Glomerular visceral epithelial cell (primary cell): Measurements from ENCODE around the gene KCNG1.

Experiments used
- DNase-seq: peaks from one replicate; pipeline ENCODE4 v3.0.0-alpha.2; 2016; ENCODE audit errors: extremely low spot score

The KCNG1 gene

DNA sequence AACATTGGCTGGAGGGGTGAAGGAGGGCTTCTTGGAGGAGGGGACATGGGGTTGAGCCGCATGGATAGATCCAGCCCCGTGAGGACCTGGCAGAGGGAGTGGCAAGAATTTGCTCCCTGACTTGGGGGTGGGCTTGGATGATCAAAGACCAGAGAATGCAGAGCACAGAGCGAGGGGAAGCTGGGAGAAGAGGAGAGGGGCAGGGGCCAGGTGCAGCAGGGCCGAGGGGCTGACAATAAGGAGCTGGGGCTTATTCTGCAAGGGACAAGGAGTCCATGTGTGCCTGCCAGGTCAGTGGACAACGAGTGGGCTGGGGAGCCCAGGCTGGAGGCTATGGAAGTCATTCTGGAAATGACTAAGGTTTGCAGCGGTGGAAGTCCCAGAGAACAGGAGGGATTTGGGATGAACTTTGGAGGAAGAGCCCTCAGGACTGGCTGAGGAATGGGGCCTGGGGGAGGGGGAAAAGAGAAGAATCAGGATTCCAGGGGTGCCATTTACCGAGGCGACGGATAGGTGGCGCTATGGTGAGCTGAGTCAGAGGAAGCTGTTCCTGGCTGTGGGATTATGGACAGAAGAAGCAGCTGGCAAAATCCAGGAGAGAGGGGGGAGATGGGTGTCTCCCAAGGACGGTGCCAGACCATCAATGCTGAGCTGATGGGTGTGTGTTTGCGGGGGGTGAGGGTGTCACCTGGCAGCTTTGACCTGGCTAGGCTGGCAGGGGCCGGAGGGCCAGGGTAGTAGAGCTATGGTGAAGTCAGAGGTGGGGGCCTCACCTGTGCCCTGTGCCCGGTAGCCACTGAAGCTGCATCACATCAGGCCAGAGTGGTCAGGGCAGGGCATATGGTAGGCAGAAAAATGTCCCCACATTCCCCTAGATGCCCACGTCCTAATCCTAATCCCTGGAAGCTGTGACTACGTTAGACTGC lies 7.8 kb downstream of the KCNG1 start:
- DNase-seq, result peak; percentile 53

DNA sequence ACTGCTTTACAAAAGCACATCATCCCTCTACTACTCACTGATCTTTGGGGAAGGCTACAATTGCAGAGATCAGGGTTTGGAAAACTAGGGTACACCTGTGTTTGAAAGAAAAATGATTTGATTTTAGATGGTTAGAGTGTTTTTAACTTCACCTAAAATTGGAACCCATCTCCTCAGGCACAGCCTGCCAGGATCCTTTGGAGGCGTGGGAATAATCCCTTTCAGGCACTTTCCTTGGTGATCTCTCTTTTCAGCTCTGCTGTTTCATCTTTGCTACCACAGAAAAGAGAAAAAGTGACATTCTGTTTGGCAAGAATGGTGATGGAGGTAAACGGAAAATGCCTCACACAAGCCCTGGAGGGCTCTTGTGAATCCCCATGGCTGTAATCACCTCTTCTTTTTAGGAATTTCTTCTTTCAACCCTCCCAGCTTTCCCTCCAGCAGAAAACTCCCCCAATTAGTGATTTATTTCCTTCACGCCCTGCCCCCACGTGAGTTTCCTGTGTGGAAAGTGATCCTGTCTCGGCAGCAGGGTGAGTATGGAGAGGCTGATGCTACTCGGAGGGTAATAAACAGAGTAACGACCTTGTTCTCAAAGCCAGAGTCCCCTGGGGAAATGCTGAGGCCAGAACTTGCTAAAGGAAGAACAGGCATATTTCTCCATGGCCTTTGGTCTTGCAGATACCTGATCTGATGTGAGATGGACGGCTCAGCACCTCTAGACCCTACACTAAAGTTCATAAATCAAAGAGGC lies 9.2 kb downstream of the KCNG1 start:
- no peak for DNase-seq

DNA sequence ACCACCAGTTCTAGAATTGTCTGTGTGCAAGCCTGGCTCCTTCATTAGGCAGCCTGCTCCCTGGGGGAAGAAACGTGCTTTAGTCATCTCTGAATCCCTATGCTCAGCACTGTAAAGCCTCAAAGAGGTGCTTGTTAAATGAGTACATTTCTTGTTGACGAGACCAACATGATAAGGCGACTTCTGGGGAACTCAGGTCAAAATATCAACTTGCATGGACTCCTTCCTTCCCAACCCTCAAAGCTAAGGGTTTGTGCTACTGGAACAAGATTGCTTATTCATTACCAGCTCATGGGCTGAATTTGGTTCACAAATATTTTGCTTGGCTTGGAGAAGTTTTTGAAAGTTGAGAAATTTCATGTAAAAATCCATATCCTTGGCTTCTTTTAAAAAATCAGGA lies 10.6 kb downstream of the KCNG1 start:
- DNase-seq, result no peak

DNA sequence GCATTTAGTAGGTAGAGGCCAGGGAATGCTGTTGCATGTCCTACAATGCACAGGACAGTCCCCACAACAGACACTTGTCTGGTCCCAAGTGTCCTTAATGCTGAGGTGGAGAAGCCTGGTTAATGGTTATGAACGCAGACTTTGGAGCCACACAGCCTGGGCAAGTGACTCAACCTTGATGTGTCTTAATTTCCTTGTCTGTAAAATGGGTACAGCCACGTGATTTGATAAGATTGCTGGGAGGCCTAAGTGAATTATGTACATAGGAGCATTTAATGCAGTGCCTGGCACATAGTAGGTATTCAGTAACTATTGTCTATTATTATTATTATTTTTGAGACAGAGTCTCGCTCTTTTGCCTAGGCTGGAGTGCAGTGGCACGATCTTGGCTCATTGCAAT lies 11.4 kb downstream of the KCNG1 start:
- DNase-seq, result no peak

DNA sequence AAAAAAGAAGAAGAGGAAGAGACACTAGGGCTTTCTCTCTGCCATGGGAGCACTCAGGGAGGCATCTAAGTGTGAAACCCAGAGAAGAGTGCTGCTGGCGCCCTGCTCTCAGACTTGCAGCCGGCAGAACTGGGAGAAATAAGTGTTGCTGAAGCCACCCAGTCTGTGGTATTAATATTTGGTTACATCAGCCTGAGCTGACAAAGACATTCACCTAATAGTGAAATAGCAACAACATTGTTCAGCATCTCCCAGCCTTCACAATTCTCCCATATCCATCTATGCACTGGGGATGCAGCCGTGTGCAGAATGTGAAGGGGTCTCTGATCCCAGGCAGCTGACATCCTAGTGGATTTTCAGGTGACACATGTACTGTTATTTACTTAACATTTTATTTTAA lies 12.0 kb downstream of the KCNG1 start:
- no peak for DNase-seq

DNA sequence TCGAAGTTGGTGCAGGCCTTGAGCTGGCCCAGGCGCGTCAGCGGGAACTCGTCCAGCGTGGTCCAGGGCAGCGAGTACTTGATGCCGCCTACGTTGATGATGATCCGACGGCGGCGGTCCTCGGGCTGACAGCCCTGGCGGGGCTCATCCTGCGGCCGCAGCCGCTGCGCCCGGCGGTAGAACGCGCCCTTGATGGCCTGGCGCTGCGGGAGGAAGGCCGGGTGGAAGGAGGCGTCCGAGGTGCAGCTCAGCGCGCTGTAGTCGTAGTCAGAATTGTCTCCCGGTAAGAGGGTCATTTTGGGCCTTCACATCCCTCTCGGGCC lies 12.9 kb downstream of the KCNG1 start:
- no peak for DNase-seq

DNA sequence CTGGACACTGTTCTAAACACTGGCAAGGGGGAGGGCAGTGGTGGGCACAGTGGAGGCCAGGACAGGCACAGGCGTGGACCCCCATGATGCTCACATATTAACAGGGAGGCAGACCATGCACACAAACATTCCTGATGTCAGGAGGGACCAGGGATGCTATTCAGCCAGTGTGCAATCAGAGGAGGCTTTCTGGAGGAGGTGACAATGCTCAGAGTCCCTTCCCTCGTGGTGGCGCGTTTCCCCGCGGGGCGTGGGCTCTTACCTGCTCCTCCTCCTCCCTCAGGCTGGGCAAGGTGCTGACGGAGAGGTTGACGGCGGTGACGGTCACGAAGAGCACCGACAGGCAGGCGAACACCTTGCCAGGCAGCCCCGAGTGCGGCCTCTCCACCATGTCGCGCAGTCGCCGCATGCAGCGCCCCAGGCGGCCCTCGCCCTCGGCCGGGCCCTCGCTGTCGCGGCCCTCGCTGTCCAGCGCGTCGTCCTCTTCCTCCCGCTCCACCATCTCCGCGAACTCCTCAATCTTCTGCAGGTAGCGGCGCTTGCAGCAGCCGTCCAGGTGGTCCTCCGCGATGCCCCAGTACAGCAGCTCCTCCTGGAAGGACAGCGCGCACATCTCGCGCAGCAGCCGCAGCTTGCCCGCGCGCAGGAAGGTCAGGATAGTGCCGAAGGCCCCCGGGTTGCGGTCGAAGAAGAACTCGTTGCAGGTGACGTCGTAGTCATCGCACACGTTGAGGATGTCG lies 13.4 kb downstream of the KCNG1 start:
- no peak for DNase-seq

DNA sequence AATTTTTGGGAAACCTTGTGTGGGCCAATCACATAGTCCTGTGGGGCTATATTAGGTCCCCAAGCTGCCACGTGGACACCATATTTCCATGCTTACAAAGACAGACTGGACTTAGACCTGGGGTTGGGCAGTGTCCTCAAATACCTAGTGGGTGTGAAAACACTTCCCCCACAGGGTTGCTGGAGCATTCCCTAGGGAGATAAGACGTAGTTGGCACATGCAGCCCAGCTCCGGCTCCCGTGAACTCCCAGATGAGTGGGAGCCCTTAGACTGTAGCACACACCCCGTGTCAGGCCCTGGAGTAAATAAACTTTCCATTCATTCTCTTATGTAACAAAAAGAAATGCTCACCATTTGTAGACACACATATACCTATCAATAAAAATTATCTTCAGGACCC lies 14.2 kb downstream of the KCNG1 start:
- no peak for DNase-seq

DNA sequence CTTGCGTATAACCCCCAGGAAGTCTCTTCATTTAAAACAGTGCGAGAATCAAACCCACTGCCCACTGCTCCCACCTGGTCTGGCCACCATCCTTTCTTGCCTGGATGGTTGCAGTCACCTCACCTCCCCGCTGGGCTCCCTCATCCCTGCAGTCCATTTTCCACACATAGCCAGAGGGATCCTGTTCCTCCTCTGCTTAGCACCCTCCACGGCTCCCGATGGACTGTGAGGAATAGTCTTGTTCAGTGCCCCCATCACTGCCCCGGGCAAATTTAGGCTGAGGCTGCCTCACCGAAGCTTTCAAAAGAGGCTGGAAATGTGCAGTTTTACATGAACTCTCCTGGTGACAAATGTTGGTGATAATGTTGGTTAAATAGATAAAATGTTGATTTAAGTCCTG lies 17.7 kb downstream of the KCNG1 start:
- no peak for DNase-seq

DNA sequence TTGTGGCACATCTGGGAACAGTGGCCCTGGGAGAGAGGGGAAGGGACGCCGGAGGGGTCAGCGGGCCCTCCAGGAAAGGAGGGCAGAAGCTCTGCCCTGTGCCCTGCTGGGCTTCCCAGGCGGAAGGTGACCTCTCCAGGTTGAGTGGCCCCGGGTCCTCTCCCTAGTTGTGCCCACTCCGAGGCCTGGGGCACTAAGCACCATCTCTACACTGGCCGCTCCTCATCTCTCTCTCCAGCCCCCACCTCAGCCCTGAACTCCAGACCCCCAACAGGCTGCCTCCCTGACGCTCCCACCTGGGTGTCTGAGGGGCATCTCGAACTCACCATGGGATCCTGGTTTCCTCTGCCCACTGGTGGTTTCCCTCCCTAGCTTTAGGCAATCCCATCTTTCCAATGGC lies 18.1 kb downstream of the KCNG1 start:
- no peak for DNase-seq

DNA sequence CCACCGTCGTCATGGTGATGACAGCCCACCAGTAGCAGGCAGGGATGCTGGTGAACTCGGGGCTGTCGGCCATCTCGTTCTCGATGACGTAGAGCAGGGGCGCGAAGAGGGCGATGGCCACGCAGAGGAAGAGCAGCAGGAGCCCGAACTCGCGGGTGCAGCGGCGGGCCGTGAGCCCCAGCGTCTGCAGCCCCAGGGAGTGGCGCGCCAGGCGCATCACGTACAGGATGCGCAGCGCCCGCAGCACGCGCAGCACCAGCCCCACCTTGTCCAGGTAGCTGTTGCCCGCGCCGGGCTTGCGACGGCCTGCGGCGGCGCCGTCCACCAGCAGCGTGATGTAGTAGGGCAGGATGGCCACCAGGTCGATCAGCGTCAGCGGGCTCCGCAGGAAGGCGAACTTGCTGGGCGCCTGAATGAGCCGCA lies 18.6 kb downstream of the KCNG1 start:
- DNase-seq, result no peak

DNA sequence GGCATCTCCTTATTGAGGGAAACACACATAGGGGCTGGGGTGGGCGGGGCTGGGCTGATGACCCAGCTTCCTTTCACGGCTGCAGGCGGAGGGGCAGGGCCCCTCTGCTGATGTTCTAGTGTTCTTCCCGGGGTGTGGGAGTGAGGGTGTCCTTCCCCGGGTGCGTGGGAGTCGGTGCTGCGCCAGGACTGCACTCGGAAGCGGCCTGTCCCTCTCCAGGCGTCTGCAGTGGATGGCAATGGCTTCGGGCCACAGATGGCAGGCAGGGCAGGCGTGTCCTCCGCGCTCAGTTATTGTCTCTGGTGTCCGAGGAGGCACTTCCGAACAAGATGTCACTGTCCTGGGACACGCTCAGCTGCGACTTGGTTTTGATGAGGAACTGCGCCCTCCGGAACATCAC lies 19.2 kb downstream of the KCNG1 start:
- no peak for DNase-seq

DNA sequence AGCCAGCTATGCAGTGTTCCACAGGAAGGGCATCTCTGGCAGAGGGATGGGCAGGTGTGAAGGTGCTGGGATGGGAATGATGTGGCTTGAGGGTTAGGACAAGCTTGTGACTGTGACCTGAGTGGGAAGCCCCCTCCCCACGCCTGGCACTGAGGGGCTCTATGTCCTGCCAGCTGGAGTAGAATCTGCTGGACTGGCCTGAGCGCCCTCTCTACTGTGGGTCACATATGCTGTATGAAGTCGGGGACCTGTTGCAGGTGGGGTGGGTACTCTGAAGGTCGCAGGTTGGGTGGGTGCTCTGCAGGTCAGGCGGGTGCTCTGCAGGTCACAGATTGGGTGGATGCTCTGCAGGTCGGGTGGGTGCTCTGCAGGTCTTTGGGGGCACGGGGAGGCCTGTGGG lies 20.3 kb downstream of the KCNG1 start:
- DNase-seq, result no peak

DNA sequence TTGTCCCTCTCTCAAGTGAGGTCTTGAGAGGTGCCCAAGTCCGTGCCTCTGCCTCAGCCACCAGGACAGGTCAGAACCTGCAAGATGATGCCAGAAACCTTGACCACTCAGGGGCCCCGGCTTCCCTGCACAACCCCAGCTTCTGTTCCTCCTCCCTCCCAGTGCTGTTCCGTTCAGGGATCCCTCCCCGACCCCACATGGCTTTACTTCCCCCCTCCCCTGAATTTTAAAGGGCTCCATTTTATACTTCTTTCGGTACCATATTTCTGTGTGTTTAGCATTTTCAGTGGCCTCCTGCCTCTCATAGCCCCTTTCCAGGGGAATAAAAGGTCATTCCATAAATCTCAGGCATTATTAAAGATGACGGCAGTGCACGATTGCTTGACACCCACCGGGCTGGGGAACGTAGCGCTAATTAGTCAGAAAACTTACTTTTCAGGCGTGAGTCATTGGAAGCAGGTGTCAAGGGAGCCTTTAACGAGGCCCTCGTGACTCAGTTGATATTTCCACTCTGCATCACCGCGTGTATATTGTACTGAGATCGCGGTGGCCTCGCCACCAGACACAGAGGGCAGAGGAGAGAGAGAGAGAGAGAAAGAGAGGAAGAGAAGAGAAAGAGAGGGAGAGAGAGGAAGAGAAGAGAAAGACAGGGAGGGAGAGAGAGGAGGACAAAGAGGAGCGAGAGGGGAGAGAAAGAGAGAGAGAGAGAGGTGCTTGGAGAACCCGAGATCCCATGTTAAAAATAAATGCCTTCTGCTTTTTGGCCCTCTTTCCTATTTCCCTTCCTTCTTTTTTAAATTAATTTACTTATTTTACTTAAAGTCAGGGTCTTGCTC lies 21.3 kb downstream of the KCNG1 start:
- DNase-seq, result no peak

DNA sequence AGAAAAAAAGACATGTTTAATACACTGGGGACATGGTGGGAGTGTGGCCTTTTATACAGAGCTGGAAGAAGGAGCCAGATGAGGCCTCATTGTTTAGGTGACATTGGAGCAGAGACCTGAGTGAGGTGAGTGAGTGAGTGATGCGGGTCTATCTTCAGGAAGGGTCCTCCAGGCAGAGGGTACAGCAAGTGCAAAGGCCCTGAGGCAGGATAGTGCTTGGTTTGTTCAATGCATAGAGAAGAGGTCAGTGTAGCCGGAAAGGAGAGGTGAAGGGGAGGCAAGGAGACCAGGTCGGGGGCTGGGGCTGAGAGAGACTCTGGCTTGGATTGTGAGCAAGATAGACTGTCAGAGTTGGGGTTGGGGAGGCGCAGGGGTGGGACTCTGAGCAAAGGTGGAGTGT lies 23.6 kb downstream of the KCNG1 start:
- no peak for DNase-seq

DNA sequence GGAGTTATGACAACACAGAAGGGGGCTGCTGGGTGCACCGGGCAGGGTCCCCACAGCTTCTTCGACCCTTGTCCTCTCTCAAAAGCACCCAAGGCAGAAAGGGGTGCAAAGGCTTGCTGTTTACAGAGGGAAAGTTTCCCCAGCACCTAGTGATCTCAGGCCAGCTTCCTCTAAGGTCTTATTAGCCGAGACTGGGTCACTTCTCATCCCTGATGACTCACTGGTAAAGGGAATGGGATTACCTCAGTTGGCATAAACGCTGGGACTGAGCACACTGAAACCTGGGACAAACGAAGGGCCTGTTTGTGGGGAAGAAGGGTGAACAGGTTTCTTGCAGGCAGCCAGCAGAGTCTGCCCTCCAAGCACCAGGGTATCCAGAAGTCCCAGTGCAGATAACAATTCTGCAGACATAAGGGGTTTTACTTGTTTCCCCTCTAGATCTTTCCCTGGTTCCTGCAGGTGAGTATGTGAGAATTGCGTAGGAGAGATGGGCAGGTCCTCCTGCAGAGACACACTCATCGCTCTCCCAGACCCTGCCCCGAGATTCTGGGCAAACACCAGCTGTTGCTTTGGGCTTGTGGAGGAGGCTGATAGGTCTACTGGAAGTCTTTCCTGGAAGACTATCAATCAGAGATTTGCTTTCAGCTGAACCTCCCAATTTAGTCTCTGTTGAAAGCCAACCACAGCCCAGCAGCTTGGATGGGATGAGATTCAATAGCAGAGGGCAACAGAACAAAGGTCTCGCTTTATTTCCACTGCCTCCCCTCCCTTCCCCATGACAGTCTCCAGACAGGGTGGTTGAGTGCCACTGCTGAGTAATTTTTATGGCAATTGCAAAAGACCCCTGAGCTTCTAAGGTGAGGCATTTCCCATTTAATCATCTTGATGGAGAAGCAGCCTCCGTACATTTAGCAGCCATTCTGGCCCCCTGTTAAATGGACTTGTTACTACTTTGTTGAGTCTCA lies 25.7 kb downstream of the KCNG1 start:
- peak; percentile 27 for DNase-seq

DNA sequence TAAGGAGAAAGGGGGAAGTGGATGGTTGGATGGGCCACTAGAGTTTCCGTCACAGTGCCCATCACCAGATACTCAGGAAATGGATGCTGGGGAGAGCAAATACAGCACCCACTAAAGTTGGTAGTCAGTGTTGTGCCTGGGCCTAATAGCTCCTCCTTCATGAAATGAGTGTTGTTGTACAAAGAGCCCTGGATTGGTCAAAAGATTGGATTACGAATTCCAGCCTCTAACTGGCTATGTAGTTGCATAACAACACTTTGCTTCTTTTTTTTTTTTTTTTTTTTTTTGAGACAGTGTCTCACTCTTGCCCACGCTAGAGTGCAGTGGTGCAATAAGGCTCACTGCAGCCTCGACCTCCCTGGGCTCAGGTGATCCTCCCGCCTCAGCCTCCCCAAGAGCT lies 27.4 kb downstream of the KCNG1 start:
- no peak for DNase-seq

DNA sequence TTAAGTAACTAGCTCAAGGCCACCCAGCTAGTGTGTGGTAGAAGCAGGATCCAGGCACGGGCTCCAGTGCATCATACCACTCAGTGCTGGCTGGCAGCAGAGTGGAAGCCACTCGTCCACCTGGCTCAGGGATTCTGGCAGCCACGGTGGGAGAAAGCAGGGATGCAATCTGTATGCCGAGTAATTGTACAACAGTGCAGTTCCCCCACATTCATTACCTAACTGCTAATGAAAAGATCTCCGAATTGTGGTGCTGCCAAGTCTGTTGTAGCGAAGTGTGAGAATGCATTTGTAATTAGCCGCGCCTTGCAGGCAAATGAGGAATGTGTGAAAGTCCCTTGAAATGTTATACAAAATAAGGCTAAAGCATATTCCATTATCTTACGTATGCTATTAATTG lies 29.0 kb downstream of the KCNG1 start:
- DNase-seq, result no peak

DNA sequence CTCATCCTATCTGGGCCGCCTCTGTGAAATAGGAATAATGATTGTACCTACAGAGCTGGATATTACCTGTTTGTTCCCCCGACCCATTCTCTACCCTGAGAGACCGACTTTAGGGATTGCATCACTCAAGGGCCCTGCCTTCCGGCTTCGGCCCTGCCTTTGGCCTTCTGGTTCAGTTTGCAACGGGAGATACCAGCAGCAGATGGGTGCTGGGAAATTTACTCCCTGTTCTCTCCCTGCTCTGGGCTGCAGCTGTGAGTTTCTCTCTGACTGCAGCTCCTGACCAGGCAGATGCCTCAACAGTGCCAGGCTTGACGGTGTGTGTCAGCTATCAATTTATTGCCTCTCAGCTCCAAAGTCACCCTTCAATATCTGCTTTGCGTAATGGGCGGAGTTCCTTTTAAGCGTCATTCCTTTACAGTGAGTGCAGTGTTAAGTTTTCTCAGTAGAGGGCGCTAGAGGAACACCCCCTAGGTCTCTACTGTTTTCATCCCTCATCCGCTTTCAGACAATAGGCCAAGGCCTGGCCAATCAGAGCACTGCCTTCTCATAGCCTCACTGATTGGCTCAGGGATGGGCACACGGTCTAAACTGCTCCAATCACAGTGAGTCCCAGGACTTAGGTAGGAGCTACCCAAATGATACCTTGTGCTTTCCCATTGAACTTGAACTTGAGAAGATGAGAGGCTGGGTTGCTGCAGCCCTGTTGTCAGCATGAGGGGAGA lies 30.0 kb downstream of the KCNG1 start:
- DNase-seq, result peak; percentile 56

DNA sequence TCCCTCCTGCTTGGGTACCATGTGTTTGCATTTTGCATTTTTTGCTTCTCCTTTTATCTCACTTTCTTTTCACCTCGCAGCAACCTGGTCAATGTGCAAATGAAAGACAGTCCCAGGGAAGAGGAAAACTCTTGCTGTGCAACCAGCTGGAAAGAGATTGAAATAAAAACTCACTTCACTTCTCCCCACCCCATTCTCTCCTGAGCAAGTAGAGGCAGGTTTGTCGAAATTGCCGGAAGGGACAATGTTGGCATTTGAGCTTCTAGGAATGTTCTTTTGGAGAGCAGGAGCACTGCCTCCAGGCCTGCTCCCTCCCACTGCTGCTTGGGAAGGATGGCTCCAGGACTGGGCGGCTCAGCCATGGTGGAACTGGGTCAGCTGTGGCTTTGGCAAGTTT lies 30.6 kb downstream of the KCNG1 start:
- DNase-seq, result no peak
